HG02763 (cell line): ENCODE data around the gene ACVR2B.
A peak's percentile ranks its signal among the peaks of the same experiment; 100 is the strongest.

Source experiments
- ATAC-seq: cut with Tn5 transposase; IDR thresholded peaks from one replicate; pipeline ENCODE4 v1.9.1; 2021; ENCODE audit warnings: mild to moderate bottlenecking, moderate library complexity; ENCODE audit not compliant: unreplicated experiment

The ACVR2B gene

DNA sequence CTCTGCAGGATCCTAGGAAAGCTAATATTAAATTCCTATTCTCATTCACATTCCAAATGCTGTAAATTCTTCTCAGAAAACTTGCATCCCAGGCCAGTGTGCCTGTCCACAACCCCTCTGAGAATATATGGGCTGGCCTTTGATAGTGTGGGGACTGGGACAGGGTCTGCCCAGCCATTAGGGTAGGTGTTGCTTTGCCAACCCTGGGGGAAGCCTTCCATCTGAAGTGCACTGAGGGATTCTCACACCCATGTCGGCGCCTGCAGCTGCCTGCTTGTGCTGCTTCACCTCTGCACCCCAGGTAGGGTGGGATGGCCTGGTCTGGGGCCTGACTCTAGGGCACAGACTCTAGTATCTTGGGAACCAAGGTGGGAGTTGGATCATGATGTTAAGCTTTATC, 27.2 kb downstream of the ACVR2B start:
- ATAC-seq, result no peak

DNA sequence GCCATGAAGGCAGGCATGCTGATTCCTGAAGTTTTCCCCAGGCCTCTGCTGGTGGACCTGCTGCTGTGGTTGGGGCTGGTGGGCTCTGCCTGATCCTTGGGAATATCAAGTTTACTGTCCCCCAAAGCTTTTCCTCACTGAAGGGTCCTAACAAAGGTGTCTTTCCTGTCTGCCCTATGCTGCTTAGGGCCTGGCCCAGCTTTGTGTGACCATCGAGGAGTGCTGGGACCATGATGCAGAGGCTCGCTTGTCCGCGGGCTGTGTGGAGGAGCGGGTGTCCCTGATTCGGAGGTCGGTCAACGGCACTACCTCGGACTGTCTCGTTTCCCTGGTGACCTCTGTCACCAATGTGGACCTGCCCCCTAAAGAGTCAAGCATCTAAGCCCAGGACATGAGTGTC, 29.3 kb downstream of the ACVR2B start:
- ATAC-seq, result no peak

DNA sequence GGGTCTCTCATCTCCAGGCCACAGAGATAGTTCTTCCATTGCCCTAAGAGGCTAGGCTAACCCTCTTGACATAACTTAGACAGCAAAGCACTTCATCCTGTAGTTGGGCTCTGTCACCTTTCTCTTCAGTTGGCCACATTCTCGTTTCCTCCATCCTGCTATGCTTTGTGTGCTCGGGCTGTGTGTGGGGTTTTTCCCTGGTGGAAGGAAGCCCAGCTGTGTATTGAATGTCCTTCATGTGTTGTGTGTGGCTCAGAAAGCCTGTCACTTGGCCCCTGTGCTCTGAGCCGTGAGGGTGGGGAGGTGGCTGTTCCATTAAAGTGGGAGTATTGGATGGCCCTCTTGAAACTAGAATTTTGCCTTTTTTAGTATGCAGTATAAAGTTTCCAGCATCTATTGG, 33.6 kb downstream of the ACVR2B start:
- peak; percentile 94 for ATAC-seq

DNA sequence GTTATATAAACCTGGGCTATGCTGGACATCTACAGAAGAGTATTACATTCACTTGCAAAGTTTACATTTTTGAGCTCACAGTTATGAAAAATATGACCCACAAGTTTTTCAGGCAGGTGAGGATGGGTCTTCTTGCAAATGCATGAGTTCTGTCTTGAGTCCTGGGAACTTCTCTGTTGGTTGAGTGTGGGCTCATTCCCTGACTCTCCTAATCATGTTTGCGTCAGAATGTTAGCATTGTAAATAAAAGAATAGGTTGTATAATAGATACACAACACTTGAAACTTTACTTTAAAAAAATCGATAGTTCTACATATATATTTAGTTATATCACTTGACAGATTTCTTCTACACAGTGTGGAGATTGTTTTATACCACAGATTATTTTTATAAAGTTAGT, 35.3 kb downstream of the ACVR2B start:
- no peak for ATAC-seq

DNA sequence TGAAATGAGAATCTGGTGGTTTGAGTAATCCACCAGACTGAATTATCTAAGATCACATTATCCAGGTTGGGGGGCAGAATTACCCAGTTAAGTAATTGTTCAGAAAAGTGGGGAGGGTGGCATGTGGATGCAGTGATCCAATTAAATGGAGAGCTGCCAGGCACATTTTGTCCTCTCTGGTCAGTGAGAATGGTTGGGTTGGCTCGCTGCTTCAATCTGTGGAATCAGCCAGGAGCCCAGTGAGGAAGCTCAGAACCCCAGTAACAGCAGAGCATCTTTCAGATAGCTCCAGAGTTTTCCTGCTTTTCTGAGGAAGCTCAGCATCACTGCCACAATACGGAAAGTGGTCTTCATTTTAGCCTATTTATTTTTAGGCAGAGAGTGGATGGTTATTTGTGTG, 36.1 kb downstream of the ACVR2B start:
- no peak for ATAC-seq

DNA sequence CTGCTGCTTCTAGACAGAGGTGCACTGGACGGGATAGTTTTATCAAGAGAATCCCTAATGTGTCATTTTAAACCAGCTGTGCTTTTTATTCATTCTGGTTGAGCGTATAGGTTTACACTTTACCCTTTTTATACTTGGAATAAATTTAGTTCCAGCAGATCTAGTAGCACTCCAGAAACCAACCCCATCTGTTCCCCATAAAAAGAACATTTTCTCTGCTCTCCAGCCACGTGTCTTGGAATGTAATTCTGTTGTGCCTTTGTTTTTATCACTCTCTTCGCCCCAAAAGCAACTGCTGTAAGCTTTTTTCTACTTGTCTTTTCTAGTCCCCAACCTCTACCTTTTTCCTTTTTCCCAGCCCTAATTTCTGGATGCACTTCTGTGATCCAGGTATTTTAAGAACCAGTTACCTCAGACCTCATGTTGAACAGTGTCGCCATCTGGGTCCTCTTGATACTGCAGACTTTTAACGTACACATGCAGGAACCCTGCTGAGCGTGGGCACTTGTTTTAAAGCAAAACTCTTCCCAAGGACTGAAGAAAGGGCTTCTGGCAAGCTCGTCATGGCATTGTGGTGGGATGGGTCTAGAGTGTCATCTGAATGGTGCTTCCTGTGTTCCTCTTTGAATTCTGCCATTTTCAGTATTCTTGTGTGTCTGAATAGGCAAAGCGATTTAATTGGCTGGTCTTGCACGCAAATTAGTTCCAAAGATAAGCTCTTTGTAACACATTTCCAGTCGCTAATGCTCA, 36.8 kb downstream of the ACVR2B start:
- no peak for ATAC-seq

DNA sequence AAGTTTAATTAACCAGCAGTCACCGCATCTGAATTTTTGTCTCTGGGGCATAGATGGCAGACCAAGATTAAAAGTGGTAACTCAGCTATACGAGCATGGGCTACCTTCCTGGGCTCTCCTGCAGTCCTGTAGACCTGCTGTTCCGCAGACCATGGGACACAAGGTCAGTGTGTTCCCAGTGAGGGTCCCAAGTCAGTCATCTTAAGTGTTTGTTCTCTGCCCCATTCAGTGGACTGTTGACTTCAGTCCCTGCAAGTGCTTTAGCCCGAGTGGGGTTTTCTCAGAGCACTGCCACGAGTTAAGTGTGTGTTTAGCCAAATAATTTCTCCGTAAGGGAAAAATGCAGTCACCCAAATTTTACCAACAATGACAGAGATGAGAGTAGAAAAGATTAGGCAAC, 37.5 kb downstream of the ACVR2B start:
- no peak for ATAC-seq

DNA sequence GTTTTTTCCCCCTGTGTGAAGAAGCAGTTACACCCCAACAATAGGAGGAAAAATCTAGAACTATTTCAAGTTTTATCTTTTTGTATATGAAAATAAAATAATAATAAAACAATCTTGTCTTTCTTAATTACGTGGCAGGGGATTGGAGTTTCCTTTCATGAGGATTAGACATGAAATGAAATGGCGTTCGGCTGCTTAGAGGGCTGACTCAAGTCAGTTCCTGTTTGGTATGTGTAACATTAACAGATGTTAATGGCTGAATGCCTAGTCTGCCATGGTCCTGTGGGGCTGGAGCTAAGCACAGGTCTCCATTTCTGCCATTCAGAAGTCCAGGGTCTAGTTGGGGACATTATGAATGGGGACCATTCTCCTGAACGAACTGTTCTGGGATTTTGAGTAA, 39.3 kb downstream of the ACVR2B start:
- ATAC-seq, result no peak

DNA sequence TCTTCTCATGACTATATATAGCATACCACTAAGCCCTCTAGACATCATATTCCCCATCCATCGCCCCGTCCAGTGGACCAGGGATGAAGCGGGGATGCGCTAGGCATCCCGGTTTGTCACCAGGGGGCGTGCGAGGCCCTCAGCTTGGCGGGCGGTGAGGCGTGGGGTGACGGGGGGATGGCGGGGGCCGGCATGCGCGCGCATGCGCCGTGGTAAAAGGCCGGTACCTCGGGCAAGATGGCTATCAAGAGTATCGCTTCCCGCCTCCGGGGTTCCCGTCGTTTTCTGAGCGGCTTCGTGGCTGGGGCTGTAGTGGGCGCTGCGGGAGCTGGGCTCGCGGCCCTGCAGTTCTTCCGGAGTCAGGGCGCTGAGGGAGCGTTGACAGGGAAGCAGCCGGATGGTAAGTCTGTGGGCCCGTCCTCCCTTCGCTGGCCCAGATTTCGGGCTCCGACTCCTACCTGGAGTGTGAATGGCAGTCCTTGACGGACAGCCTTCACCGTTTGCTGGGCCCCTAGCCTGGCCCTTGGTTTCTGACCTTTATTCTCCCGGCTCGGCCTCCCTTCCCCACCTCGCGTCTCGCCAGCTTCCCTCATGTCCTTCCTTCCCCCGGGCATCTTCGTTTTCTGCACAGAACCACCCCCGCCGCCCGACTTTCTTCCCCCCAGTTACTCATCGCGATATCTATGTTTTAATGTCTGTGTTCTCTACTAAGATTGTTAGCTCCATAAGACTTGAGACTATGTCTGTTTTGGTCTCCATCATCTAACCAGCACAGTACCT, 42.6 kb downstream of the ACVR2B start, which contains the start of gene EXOG:
TSS of gene EXOG (plus strand) at position 210 of the 780 bp plus-strand sequence. CDS start at position 238, 28 bp downstream.
- peak; percentile 90 for ATAC-seq

DNA sequence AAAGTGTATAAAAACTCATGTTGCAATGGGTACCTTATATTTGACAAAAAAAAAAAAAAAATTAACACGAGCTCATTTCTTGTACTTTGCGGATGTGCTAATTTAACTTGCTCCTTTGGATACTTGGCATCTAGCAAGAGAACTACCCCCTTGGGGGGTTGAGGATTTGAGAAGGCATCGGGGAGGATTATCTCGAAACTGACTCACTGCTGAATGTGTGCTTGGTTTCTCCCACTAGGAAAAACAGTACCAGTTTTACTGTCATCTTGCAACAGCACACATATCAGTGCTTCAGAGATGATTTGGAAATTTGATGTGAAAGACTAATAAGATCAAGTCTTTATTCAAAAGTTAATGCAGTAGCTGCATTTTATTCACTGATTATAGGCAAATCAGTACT, 43.3 kb downstream of the ACVR2B start:
- ATAC-seq, result no peak

DNA sequence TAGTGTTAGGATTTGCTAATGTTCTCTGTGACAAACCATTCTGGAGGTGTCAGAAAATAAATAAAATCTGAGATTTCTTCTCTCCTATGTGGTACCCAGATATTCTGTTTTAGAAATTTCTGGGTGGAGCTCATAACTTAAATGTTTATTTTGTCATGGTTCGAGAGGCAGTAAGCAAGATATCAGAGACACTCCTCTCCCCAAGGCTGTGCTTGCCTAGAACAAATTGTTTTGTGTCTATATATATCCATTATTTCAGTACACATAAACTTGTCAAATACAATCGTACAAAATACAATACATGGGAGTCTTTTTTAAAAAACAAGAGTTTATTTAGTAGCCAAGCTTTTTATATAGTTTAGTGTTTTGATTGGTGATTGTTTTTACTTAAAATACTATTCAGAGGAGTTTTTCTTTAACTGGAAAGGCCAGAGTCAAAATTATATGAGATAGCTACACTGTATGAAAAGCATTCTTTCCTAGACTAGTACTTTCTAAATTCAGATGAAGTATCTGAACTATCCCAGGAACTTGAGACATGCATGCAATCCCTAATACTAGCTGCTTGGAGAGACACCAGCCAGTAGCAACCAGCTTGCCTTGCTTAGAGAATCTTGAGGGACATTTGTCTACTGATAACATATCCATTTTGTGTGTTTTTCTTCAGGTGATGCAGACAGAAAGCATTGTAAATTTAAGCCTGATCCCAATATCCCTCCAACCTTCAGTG, 47.2 kb downstream of the ACVR2B start:
- ATAC-seq, result no peak

DNA sequence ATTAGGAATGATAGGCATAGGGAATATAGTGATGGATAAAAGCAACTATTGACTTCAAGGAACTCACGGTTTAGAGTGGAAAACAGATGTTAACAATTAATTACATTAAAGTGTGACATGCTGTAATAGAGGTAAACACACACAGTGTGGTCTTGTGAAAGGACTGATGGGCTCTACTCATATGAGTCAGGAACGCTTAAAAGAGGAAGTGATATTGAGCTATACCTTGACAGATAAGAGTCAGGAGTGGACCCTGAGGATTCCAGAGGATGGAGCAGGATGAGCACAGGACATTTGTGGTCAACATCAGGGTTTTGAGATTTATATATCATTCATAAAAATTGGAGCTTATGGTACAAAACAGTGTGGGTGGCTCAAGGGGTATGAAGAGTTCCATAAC, 53.4 kb downstream of the ACVR2B start:
- ATAC-seq, result peak; percentile 81

DNA sequence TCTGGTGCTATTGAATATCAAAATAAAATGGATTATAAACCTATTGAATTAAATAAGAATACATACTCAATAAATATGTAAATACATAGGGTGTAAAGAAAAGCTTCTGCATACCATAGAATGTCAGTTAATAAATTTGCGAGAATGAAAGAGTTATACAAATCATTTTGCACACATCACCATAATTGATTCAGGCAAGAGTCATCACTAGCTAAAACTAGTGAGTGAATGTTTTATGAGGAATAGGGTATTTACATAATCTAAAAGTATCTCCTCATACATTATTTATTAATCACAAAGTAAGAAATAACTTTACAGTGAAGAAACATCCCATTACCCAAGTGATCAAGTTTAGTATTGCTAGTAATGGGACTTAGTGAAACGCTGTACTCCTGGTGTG, 56.0 kb downstream of the ACVR2B start:
- no peak for ATAC-seq

DNA sequence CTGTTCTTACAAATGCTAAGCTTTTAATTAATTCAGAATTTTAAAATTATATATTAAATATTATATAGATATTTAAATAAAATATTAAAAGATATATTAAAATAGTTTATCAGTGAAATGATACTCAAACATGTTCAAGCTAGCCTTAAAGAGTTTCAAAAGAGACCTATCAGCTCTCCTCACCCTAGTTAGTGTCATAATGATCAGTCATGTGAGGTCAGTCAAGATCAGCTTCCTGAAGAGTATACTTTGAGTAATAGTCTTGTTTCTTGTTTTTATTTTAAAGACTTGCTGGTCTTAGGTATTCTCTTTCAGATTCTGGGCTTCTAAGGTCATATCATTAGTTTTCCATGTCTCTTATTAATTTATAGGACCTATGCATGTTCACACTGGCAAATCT, 56.9 kb downstream of the ACVR2B start:
- ATAC-seq, result no peak

DNA sequence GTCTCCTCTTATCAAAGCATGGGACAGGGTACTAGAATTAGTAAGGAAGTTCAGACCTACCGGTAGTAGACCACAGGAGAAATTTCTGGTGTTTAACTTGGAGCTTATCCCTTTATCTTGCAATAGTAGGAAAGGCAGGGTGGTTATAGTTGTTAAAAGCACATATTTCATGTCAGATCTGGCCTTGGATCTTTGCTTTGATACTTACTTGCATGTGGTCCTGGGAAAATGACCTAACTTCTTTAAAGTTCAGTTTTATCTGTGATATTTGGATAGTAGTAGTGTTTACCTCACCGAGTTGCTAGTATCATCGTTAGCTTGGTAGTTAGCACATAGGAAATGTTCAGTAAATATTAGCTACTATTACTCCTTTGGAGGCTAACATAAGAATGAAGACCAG, 57.9 kb downstream of the ACVR2B start:
- no peak for ATAC-seq

DNA sequence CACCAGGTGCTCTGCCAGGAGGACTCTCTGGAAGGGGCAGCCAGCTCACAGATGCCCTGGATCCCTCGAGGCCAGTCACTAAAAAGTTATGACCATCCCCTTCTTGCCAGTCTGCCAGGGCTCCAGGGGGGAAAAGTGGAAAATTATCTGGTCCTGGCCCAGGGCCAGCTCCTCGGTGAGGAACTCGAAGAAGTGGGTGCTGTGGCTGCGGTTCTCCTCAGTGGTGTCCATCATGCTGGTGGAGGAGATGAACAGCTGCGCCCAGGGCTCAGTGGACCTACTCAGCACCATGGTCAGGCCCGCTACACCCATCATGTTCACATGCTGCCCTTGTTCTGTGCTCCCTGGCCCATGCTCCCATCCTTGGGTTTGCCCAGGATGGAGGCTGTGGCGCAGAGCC, 61.7 kb downstream of the ACVR2B start:
- ATAC-seq, result no peak

DNA sequence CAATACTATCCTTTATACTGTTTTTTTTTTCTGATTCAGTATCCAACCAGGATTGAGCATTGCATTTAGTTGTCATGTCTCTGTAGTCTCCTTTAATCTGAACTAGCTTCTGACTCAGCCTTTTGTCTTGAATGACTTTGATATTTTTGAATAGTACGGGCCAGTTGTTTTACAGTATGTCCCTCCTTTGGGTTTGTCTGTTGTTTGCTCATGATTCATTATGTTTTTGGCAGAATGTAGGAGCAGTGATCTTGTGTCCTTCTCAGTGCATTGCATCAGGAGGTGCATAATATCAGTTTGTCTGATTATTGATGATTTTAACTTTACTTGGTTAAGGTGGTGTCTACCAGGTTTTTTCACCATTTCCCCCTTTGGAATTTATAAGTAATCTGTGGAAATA, 63.0 kb downstream of the ACVR2B start:
- ATAC-seq, result no peak

DNA sequence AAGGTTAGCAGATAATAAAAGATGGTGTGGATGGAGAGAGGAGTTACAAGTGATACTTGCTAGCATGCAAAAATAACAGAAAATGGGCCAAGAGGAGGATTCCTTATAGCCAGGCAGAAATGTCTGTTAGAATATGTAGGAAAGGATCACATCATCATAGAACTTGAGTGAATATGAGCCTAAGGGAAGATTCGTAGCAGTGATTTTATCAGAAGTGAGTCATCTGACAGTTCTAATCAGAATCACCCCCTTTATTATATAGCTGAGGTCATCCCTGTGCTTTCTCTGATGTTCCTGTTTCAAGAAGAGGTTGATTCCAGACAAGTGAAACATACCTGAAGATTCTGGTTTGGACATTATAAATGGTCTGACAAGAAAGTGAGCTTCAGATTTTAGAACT, 65.3 kb downstream of the ACVR2B start:
- ATAC-seq, result no peak

DNA sequence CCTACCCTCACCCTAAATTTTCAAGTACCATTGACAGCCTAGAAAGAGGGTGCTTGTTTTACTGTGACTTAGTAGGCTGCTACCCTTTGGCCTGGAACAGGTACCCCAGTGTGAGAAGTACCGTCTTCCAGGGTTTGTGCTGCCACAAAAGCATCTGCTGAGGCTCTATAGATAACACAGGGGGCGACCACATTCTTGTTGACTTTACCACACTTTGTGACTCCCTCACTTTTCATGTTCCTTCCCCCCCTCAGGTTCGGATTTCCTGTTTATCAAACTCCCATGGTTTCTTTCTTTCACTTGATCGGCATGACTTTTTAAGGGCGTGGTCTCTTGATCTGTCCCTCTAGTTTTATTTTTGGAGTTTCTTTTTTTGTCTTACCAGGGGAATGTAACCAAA, 66.0 kb downstream of the ACVR2B start:
- no peak for ATAC-seq

DNA sequence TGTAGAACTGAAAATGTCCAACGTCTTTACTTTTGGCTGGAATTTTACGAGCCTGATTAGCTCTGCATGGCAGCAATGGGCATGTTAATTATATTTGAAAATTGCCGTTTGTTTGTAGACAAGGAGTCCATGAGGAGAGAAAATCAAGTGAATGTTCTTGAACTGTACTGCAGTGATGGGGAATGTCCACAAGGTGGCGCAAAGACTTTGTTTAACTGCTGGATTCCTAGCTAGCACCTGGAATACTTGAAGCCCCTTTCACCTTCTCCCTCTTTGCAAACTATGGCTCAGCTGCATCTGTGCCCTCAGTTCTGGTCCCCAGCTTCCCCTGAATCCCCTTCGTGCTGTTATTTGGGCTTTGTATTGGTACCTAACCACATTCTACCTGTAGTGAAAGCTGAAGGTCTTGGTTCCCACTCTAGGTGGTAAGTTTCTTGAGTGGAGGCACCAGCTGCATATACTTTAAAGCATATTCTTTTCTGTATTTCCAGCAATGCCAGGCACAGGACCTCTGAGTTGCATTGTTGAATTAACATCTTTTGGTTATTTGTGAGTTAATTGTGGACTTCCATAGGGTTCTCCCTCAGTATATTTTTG, 67.8 kb downstream of the ACVR2B start:
- no peak for ATAC-seq

DNA sequence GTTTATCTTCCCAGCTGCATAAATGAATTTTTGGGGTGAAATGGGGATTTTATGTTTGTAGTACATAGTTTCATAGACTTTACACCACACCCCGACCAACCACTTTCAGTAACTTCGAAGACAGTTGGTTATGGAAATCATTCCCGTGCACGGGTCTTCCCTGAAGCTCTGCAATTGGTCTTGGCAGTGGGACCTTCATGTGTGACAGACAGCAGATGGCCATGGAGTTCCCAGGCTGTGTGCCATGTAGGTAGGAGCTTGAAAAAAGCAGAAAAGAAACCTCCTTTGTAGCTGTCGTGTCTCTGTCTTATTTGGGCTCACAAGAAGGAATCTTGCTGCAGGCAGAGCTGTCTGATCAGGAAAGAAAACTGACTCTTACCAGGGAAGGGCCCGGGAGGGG, 68.3 kb downstream of the ACVR2B start:
- no peak for ATAC-seq
